HFFc6 (cell line): Measurements from ENCODE around the gene TUT4. TPM values are rescaled to one million over a fixed set of nuclear protein-coding genes. Genes with fewer than 3 reads are reported as not detected.

ENCODE experiments used
- DNase-seq: peaks from one replicate; pipeline ENCODE4 v3.0.0-alpha.2; 2018
- H3K27ac Mint-ChIP-seq: 2 replicates; pipeline ENCODE4 v1.8.0; 2020; ENCODE audit warnings: mild to moderate bottlenecking, mixed read lengths
- H3K27me3 Mint-ChIP-seq: 2 replicates; pipeline ENCODE4 v1.8.0; 2021; ENCODE audit warnings: mild to moderate bottlenecking, moderate library complexity, mixed read lengths; ENCODE audit not compliant: insufficient read depth
- H3K36me3 Mint-ChIP-seq: 2 replicates; pipeline ENCODE4 v1.8.0; 2021; ENCODE audit warnings: low read depth, mixed read lengths
- H3K4me1 Mint-ChIP-seq: 2 replicates; pipeline ENCODE4 v1.8.0; 2020; ENCODE audit warnings: low read depth, mixed read lengths
- H3K4me3 Mint-ChIP-seq: 2 replicates; pipeline ENCODE4 v1.8.0; 2020; ENCODE audit warnings: mild to moderate bottlenecking, moderate library complexity, mixed read lengths
- H3K9me3 Mint-ChIP-seq: 2 replicates; pipeline ENCODE4 v1.8.0; 2020; ENCODE audit warnings: mild to moderate bottlenecking, mixed read lengths
- total RNA-seq, 6 experiments: library from RNA; stranded (reverse); fragmentation: NEBNext Ultra II Directional; extraction: Animal tissue kit (Norgen Biotek cat#: 25700); gene quantifications; 2 replicates in 1 of 6; 3 replicates in 5 of 6; pipeline ENCODE4 v1.2.3, GENCODE V29; 2021
- TF ChIP-seq, protein P1 (sequence below): fragments of 200-600 bp; sonication (generic); IDR thresholded peaks from 2 replicates; pipeline ENCODE4 v1.5.0; 2021; ENCODE audit warnings: antibody characterized with exemption, mild to moderate bottlenecking

TUT4 gene
- total RNA-seq, 6 experiments from 2014 or later, result 24.1 to 32.0 (median 27.2) TPM

DNA sequence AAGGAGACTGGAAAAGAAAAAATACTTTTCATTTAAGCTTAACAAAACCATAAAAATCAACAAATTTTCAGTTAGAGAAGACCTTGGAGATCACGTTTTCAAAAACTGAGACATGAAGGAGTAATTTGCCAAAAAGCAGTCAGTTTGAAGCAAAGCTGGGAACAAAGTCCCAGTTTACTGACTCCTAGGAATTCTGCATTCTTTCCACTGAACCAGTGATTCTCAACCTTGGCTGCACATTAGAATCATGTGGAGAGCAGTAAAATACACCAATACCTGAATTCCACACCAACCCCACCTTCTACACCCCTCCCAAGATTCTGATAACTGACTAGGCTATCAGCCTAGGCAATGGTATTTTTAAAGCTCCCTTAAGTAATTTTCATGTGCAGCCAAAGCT, 75.0 kb downstream of the TUT4 start:
- DNase-seq, result no peak
- 0 out of 2 replicates have a peak, but pooled peaks cover 4% of the 10 kb centered on the region for H3K36me3 Mint-ChIP-seq
- no peaks in the 10 kb centered on the region for H3K27me3 Mint-ChIP-seq
- no peaks in the 10 kb centered on the region for H3K9me3 Mint-ChIP-seq
- no peaks in the 10 kb centered on the region for H3K4me1 Mint-ChIP-seq
- TF ChIP-seq, protein P1, sequence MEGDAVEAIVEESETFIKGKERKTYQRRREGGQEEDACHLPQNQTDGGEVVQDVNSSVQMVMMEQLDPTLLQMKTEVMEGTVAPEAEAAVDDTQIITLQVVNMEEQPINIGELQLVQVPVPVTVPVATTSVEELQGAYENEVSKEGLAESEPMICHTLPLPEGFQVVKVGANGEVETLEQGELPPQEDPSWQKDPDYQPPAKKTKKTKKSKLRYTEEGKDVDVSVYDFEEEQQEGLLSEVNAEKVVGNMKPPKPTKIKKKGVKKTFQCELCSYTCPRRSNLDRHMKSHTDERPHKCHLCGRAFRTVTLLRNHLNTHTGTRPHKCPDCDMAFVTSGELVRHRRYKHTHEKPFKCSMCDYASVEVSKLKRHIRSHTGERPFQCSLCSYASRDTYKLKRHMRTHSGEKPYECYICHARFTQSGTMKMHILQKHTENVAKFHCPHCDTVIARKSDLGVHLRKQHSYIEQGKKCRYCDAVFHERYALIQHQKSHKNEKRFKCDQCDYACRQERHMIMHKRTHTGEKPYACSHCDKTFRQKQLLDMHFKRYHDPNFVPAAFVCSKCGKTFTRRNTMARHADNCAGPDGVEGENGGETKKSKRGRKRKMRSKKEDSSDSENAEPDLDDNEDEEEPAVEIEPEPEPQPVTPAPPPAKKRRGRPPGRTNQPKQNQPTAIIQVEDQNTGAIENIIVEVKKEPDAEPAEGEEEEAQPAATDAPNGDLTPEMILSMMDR, result no peak
- no peak overlapping the region for H3K4me3 Mint-ChIP-seq
- H3K27ac Mint-ChIP-seq, result no peak overlapping the region

DNA sequence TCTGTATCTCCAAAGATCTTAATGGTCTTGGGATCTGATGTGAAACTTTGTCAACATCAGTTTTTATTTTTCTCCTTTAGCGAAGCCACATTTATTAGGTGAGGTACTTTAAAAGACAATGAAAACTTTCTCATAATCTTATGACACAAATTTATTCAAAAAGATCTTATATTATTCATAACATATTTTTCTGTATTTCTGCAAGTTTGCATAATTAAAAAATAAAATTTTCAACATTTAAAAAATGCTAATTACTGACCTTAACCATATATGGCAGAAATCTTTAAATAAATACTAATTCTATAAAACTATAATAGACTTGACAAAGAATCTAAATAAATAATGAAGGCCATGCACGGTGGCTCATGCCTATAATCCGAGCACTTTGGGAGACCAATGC, 75.9 kb downstream of the TUT4 start:
- 0 out of 2 replicates have a peak, but pooled peaks cover 4% of the 10 kb centered on the region for H3K36me3 Mint-ChIP-seq
- H3K27me3 Mint-ChIP-seq, result no peaks in the 10 kb centered on the region

DNA sequence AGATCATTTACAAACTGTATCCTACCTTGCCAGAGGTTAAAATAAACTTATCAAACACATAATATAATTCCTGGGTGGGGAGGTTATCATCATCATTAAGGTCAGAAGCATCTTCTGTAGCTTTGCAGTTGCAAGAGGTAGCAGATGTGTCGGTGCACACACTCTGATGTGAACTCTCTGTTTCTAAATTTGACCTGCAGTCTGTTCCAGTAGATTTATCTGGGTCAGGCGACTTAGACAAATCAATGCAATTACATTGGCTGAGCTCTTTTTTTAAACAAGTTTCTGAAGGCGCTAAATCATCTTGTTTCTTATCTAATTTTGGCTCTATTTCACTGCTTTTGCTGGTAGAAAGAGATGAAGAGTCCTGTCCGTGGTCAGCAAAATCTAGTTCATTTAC, 78.1 kb downstream of the TUT4 start:
- DNase-seq, result no peak
- TF ChIP-seq, protein P1, result no peak
- H3K27ac Mint-ChIP-seq, result no peak overlapping the region
- no peaks in the 10 kb centered on the region for H3K27me3 Mint-ChIP-seq
- H3K4me3 Mint-ChIP-seq, result no peak overlapping the region
- H3K36me3 Mint-ChIP-seq, result peaks cover 12% of the 10 kb centered on the region
- no peaks in the 10 kb centered on the region for H3K9me3 Mint-ChIP-seq
- no peaks in the 10 kb centered on the region for H3K4me1 Mint-ChIP-seq

More for the DNA sequence above, 75.9 kb downstream of the TUT4 start:
- no peak overlapping the region for H3K4me3 Mint-ChIP-seq
- DNase-seq, result no peak
- H3K9me3 Mint-ChIP-seq, result no peaks in the 10 kb centered on the region
- no peak overlapping the region for H3K27ac Mint-ChIP-seq
- TF ChIP-seq, protein P1, result no peak
- H3K4me1 Mint-ChIP-seq, result no peaks in the 10 kb centered on the region

DNA sequence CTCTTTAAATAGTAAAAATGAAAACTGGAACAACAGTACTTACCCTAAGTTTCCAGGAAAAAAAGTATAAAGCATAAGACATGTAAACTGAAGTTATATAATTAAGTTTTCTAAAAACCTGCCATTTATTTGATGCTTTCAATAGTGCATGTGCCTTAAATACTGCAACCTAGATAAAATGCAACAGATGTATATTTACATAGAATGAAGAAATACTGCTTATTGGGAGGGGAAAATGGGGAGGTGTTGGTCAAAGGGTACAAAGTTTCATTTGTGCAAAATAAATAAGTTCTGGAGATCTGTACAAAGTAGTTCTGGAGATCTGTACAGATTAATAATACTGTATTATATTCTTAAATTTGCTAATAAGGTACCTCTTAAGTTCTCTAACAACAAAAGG, 79.9 kb downstream of the TUT4 start:
- no peaks in the 10 kb centered on the region for H3K9me3 Mint-ChIP-seq
- H3K36me3 Mint-ChIP-seq, result peaks cover 12% of the 10 kb centered on the region
- TF ChIP-seq, protein P1, result no peak
- H3K4me1 Mint-ChIP-seq, result no peaks in the 10 kb centered on the region
- no peak overlapping the region for H3K27ac Mint-ChIP-seq
- H3K4me3 Mint-ChIP-seq, result no peak overlapping the region
- no peaks in the 10 kb centered on the region for H3K27me3 Mint-ChIP-seq
- DNase-seq, result no peak

DNA sequence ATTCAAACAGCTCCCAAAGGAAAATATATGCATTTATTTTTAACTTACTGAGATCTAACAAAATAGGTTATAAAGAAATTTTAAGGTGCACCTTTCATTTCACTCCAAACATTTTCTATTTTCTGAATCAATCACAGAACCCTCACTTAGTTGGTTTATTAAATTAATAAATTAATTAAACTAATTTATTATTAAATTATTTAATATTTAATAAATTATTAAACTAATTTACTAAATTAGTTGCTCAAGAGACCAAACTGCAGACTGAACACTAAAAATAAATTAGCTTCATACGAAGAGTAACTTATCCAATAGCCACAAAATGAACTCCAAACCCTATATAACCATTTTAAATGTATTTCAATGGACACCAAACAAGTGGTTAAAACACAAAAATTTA, 80.5 kb downstream of the TUT4 start:
- Mint-ChIP-seq H3K4me3 (no peak overlapping the region), H3K27ac (no peak overlapping the region)
- TF ChIP-seq, protein P1, result no peak

DNA sequence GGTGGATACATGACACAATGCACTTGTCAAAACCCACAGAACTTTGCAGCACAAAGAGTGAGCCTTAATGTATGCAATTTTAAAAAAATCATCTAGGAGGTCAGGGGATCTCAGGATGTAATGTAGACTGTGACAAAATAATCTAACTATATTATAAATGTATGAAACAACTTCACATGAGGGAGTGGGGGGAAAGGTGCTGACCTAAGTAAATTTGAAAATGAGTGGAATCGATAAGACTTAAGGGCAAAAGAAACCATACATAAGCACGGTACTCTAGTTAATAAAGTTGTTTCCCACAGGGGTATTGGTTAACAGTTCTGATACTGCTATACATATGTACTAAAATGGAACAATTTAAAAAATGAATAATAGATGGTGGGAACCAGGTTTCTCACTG, 83.8 kb downstream of the TUT4 start:
- Mint-ChIP-seq H3K27ac (no peak overlapping the region), H3K4me1 (no peaks in the 10 kb centered on the region), H3K9me3 (no peaks in the 10 kb centered on the region), H3K27me3 (no peaks in the 10 kb centered on the region), H3K36me3 (peaks cover 8% of the 10 kb centered on the region), H3K4me3 (no peak overlapping the region)
- DNase-seq, result no peak
- TF ChIP-seq, protein P1, result no peak

More for the DNA sequence above, 80.5 kb downstream of the TUT4 start:
- Mint-ChIP-seq H3K36me3 (peaks cover 12% of the 10 kb centered on the region), H3K9me3 (no peaks in the 10 kb centered on the region), H3K4me1 (no peaks in the 10 kb centered on the region), H3K27me3 (no peaks in the 10 kb centered on the region)
- DNase-seq, result no peak
